Measurements from ENCODE around the gene GHSR. TPM values are rescaled to one million over a fixed set of nuclear protein-coding genes. Genes with fewer than 3 reads are reported as not detected.
A peak's percentile ranks its signal among the peaks of the same experiment; 100 is the strongest.

GHSR gene
- total and polyA plus RNA-seq, 2 of the 4 experiments (the other 2 are of a cell fraction), result not detected

- intact Hi-C loops (cut with micrococcal nuclease), result no loop called here
- in situ Hi-C loops (cut with MboI; ENCODE audit: low sequenced_read_pairs), result no loop called here
- Histone ChIP-seq H3K36me3 (ENCODE audit: control insufficient read depth, insufficient read depth, low read length) (no peaks in the 10 kb centered on the region), H3K4me2 (ENCODE audit: low read depth, low read length) (no peak overlapping the region), H2AK9ac (replicated peaks; ENCODE audit: low read depth, low read length, poor library complexity) (no peak overlapping the region), H3K9ac (ENCODE audit: low read depth, low read length) (no peak overlapping the region), H3K27ac (ENCODE audit: insufficient read depth, low read length) (no peak overlapping the region), H3K9me3 (ENCODE audit: control insufficient read depth, insufficient read depth, low read length) (no peaks in the 10 kb centered on the region), H2AFZ (replicated peaks; ENCODE audit: low read length, poor library complexity) (no peak overlapping the region), H3K56ac (ENCODE audit: extremely low read depth, insufficient read depth, low read length) (no peak overlapping the region), H3K4me1 (ENCODE audit: control insufficient read depth, insufficient read depth, low read length) (peaks cover 4% of the 10 kb centered on the region), H4K20me1 (ENCODE audit: insufficient read depth, low read length) (no peaks in the 10 kb centered on the region), H2BK120ac (ENCODE audit: low read depth, low read length) (no peak overlapping the region), H4K5ac (ENCODE audit: low read depth, low read length) (no peak overlapping the region), H2BK5ac (ENCODE audit: low read depth, low read length, poor library complexity, severe bottlenecking) (no peak overlapping the region), H3K4me3 (ENCODE audit: insufficient read depth, low read depth, low read length) (no peak overlapping the region), H3K4ac (ENCODE audit: low read depth, low read length) (no peak overlapping the region), H4K91ac (ENCODE audit: insufficient read depth, low read depth, low read length) (no peak overlapping the region), H4K8ac (ENCODE audit: low read depth in 2 of 2, low read length in 2 of 2) (no peak overlapping the region), H2AK5ac (ENCODE audit: low read depth, low read length) (no peak overlapping the region), H3K27me3 (ENCODE audit: control insufficient read depth, insufficient read depth, low read length) (no peaks in the 10 kb centered on the region; the same call in 1 of the 2 replicates), H3K9me1 (ENCODE audit: insufficient read depth, low read length) (no peaks in the 10 kb centered on the region), H2BK20ac (ENCODE audit: low read depth, low read length) (no peak overlapping the region), H2BK15ac (ENCODE audit: low read depth, low read length) (no peak overlapping the region), H3K79me1 (ENCODE audit: low read depth in 1 of 2, low read length in 2 of 2) (no peaks in the 10 kb centered on the region), H3K18ac (ENCODE audit: low read depth, low read length) (no peak overlapping the region), H3K14ac (replicated peaks; ENCODE audit: low read depth, low read length) (no peak overlapping the region), H3K23ac (ENCODE audit: low read depth, low read length) (no peak overlapping the region)
- dilution Hi-C loops (cut with HindIII; ENCODE audit: low sequenced_read_pairs, unreplicated experiment), result no loop called here
- no TSS peak for BruUV-seq (replicated peaks)
- POLR2A ChIA-PET (ENCODE audit: unreplicated experiment), result no interaction called here
- CTCF ChIA-PET, result no interaction called here
- WGBS, 2 experiments (ENCODE audit: extremely low coverage in 2 of 2, insufficient read length in 1 of 2), result no CpG with 5 or more reads among the region's 4 CpGs
- TF ChIP-seq MXI1 (IDR thresholded peaks at IDR 0.05; ENCODE audit: borderline replicate concordance, low read depth, low read length) (no peak), BHLHE40 (IDR thresholded peaks at IDR 0.05; ENCODE audit: low read depth, low read length) (no peak), ELK1 (IDR thresholded peaks at IDR 0.05; ENCODE audit: borderline replicate concordance, low read depth, low read length) (no peak), POLR2A (IDR thresholded peaks at IDR 0.05; ENCODE audit: low read depth, low read length) (no peak), RAD21 (IDR thresholded peaks at IDR 0.05; ENCODE audit: low read length) (no peak), CEBPB (IDR thresholded peaks at IDR 0.05; ENCODE audit: low read depth, low read length) (no peak), RCOR1 (IDR thresholded peaks at IDR 0.05; ENCODE audit: insufficient replicate concordance, low read length) (no peak), MAZ (IDR thresholded peaks at IDR 0.05; ENCODE audit: borderline replicate concordance, low read depth, low read length) (no peak), CHD1 (IDR thresholded peaks at IDR 0.05; ENCODE audit: low read depth, low read length) (no peak), SMC3 (IDR thresholded peaks at IDR 0.05; ENCODE audit: low read depth, low read length) (no peak), RFX5 (IDR thresholded peaks at IDR 0.05; ENCODE audit: low read depth, low read length) (no peak), FOS (IDR thresholded peaks at IDR 0.05; ENCODE audit: low read depth, low read length) (no peak), NFE2L2 (IDR thresholded peaks at IDR 0.05; ENCODE audit: low read depth, low read length) (no peak), USF2 (IDR thresholded peaks at IDR 0.05; ENCODE audit: low read depth, low read length) (no peak), CTCF (conservative IDR thresholded peaks at IDR 0.05; ENCODE audit: low read depth, low read length) (no peak), MAFK (IDR thresholded peaks at IDR 0.05; ENCODE audit: low read depth, low read length) (no peak)
- DNase-seq (peak; percentile 10), ATAC-seq (ENCODE audit: low read depth) (no peak)
Measured at GRCh38 chr3:172466553-172467130, 18.4 kb upstream of the GHSR start.
